Endometrial microvascular endothelial cells (primary cell): ENCODE measurements around the gene LMO1. TPM values are rescaled to one million over a fixed set of nuclear protein-coding genes. Genes with fewer than 3 reads are reported as not detected.

ENCODE experiments used
- in situ Hi-C: cut with HindIII; loops from 2 replicates; pipeline ENCODE4 v1.10.0; 2017; ENCODE audit warnings: low sequenced_read_pairs, low pct_unique_long_range_greater_than_20kb; ENCODE audit errors: inconsistent ontology term
- total RNA-seq: library from RNA; depleted of rRNA; stranded (reverse); fragments of >200 nt; gene quantifications from one replicate; pipeline ENCODE4 v1.2.3, GENCODE V29; 2015; ENCODE audit errors: inconsistent ontology term

Gene LMO1
- not detected for total RNA-seq

- in situ Hi-C loops: no loop called here
Observed at GRCh38 chr11:8263769-8264410, at the start of gene LMO1. Gene LMO1, minus strand, starts transcription at chr11:8263878. Its CDS starts 516 bp downstream, at chr11:8263362.

- in situ Hi-C loops: no loop called here
Observed at GRCh38 chr11:8312986-8313385, 49.3 kb upstream of the LMO1 start.

GRCh38 chr11:8311366-8311765 lies 47.7 kb upstream of the LMO1 start:
- in situ Hi-C loops: no loop called here

- in situ Hi-C loops: no loop called here
Observed at GRCh38 chr11:8310743-8311298, 47.1 kb upstream of the LMO1 start.

- in situ Hi-C loops: no loop called here
Observed at GRCh38 chr11:8309862-8310261, 46.2 kb upstream of the LMO1 start.

GRCh38 chr11:8309311-8309710 lies 45.6 kb upstream of the LMO1 start:
- in situ Hi-C loops: no loop called here

- in situ Hi-C loops: no loop called here
Observed at GRCh38 chr11:8307601-8308000, 43.9 kb upstream of the LMO1 start.

- in situ Hi-C loops: no loop called here
Observed at GRCh38 chr11:8301622-8302021, 37.9 kb upstream of the LMO1 start.

GRCh38 chr11:8298801-8299786 lies 35.4 kb upstream of the LMO1 start:
- in situ Hi-C loops: no loop called here

GRCh38 chr11:8297781-8298440 lies 34.2 kb upstream of the LMO1 start:
- in situ Hi-C loops: no loop called here

GRCh38 chr11:8296872-8297271 lies 33.2 kb upstream of the LMO1 start:
- in situ Hi-C loops: no loop called here

GRCh38 chr11:8296038-8296649 lies 32.5 kb upstream of the LMO1 start:
- in situ Hi-C loops: no loop called here

- in situ Hi-C loops: no loop called here
Observed at GRCh38 chr11:8294251-8294935, 30.7 kb upstream of the LMO1 start.

- in situ Hi-C loops: no loop called here
Observed at GRCh38 chr11:8293171-8293570, 29.5 kb upstream of the LMO1 start.

- in situ Hi-C loops: no loop called here
Observed at GRCh38 chr11:8292351-8292750, 28.7 kb upstream of the LMO1 start.

- in situ Hi-C loops: no loop called here
Observed at GRCh38 chr11:8291421-8292350, 28.0 kb upstream of the LMO1 start.

- in situ Hi-C loops: no loop called here
Observed at GRCh38 chr11:8290081-8290810, 26.6 kb upstream of the LMO1 start.
